ENCODE results near the gene RASAL2. TPM values are rescaled to one million over a fixed set of nuclear protein-coding genes. Genes with fewer than 3 reads are reported as not detected.

The RASAL2 gene
- total and polyA plus RNA-seq, 9 of the 15 experiments (the other 6 are each of a cell fraction or from before 2014, with no cell fraction given): 0.13 to 1.0 (median 0.62) TPM

- no peak overlapping the region for H3K4me3 ChIP-seq
- no peaks in the 10 kb centered on the region for H3K9me1 ChIP-seq (ENCODE audit: control insufficient read depth, insufficient read depth, low read length)
- ChIA-PET CTCF (ENCODE audit: low intra/inter-chr PET ratio) (no interaction called here), POLR2A (no interaction called here)
- H3K4me1 ChIP-seq (replicated peaks in 1 of 2; ENCODE audit: control insufficient read depth in 2 of 2, insufficient read depth in 2 of 2, low read length in 2 of 2): no peaks in the 10 kb centered on the region
- ATAC-seq (no peak), DNase-seq (ENCODE audit: extremely low read depth in 1 of 4, low spot score in 3 of 4) (no peak), FAIRE-seq (no peak)
- H3K27ac ChIP-seq (ENCODE audit: extremely low read depth, low read depth, low read length): no peak overlapping the region
- BruUV-seq (replicated peaks): no TSS peak
- no peaks in the 10 kb centered on the region for H3K9me3 ChIP-seq (replicated peaks; ENCODE audit: control insufficient read depth, insufficient read depth, low read depth, low read length)
- no peak overlapping the region for H2AFZ ChIP-seq (ENCODE audit: low read depth, low read length)
- 0% methylated on average over 1 of the region's 1 CpG for WGBS (ENCODE audit: insufficient coverage, low coverage, missing lambda C conversion rate)
- H3K79me2 ChIP-seq (ENCODE audit: control insufficient read depth, insufficient read depth, low read length): no peaks in the 10 kb centered on the region
- H3K27me3 ChIP-seq (ENCODE audit: control insufficient read depth in 2 of 2, insufficient read depth in 2 of 2, low read length in 2 of 2): no peaks in the 10 kb centered on the region
- H3K4me2 ChIP-seq (ENCODE audit: insufficient read depth, low read length): no peak overlapping the region
- no peak overlapping the region for H3K9ac ChIP-seq (ENCODE audit: insufficient read depth in 1 of 2, low read depth in 2 of 2, low read length in 2 of 2)
- H4K20me1 ChIP-seq (replicated peaks; ENCODE audit: control insufficient read depth, insufficient read depth, low read length): no peaks in the 10 kb centered on the region
- in situ Hi-C loops (cut with MboI): no loop called here
- TF ChIP-seq MTA3 (IDR thresholded peaks at IDR 0.05; ENCODE audit: borderline replicate concordance) (no peak), ATF3 (IDR thresholded peaks at IDR 0.05) (no peak), ATF3 (CRISPR knock-in tag; conservative IDR thresholded peaks at IDR 0.05) (no peak), ZNF518B (CRISPR knock-in tag; IDR thresholded peaks at IDR 0.05) (no peak), ZNF449 (CRISPR knock-in tag; IDR thresholded peaks at IDR 0.05) (no peak), SMARCB1 (IDR thresholded peaks at IDR 0.05; ENCODE audit: insufficient read length, low read depth) (no peak), ZNF3 (CRISPR knock-in tag; IDR thresholded peaks at IDR 0.05) (no peak), FIP1L1 (IDR thresholded peaks at IDR 0.05; ENCODE audit: low read depth, low read length, poor library complexity, severe bottlenecking) (no peak), HES1 (IDR thresholded peaks at IDR 0.05; ENCODE audit: low read depth) (no peak), NFE2 (IDR thresholded peaks at IDR 0.05; ENCODE audit: low read depth) (no peak)
- intact Hi-C loops (cut with micrococcal nuclease): no loop called here
- no peaks in the 10 kb centered on the region for H3K36me3 ChIP-seq (ENCODE audit: control insufficient read depth, insufficient read depth, low read length)
These were observed 72.6 kb downstream of the RASAL2 start for GRCh38 chr1:178166429-178167024.

All from K562 (cell line).